Measurements from ENCODE around the gene KIAA0825.

The KIAA0825 gene

DNA sequence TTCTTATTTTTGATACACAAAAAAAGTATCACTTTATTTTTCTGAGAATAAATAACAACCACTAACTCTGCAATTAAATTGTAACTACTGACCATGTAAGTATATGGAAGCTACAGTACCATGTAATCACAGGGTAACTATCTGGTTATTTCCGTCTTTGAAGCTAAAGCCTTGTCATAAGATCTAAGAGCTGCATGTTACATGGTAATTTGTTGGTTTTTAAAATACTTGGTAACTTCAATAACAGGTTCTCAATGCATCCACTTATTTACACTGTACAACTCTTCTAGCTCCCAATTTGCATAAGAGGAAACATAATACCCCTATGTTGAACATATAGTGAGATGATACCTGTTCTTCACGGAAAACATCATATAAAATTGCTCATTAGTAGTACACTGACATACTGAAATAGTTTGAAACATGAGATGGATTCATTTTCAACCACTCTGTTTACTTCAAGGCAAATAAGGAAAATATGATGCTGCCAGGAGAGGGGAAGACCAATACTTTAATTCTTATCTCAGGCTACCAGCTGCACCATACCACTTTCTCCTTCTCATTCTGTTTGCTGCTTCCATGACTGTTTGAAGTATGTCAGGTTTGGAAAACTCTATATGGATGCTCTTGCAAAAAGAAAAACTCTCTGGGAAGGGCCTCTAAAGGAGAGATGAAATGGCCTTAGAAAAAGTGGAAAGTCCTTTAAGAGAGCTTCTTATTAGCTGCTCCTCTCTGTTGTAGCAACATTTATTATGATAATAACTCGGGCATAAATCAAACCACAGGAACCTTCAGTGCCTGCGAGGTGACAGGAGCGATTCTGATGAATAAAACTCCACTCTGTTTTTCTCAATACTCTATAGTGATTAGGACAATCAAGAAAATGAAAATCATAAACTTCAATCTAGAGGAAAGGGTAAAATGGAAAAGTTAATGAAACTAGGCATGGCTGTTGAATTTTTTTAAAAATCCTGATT lies 150.2 kb downstream of the KIAA0825 start:
- in situ Hi-C loops (cut with HindIII; ENCODE audit: low pct_ligation_motif_present, low pct_unique_long_range_greater_than_20kb, low sequenced_read_pairs) = no loop called here
- no peak for DNase-seq

DNA sequence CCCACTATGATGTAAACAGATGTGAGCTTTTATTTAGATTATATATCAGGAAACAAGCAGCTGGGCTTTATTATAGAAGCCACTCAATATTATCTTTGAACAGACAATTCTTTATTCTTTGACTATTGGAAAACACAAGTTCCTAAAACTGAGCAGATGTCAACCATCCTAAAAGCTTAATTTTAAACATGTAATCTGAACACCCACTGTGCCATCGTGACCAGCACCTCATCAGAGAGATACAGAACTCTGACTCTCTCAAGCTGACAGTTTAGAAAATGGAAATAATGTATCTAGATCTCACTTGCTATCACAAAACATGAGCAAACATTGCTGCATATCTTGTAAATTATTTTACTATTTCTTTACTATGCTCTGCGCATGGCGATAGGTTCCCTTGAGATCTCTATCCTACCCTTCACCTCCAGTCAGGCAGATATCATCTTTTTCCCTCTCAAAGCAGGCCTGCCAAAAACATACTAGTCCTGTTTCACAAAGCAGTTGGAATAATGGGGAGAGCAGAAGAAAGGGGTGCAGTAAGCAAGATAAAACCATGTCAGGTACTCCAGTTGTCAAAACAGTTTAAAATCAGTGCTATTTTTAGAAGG lies 151.0 kb downstream of the KIAA0825 start:
- in situ Hi-C loops (cut with HindIII; ENCODE audit: low pct_ligation_motif_present, low pct_unique_long_range_greater_than_20kb, low sequenced_read_pairs) = no loop called here
- no peak for DNase-seq

DNA sequence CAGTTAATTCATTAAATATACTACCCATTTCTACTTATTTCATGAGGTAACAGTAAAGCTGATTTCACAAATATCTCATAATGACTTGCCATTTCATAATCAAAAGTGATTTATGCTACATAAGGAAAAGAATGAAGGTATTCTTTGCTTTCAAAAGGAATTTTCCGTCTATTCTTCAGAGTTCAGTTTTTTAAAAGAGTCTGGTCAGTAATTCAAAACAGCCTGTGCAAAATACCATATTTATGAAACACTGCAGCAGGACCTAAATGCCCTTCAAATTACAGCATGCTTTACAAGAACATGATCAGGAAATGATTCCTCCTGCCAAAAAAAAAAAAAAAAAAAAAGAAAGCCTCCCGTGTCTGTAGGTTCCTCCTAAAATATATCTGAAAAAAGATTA lies 154.7 kb downstream of the KIAA0825 start:
- no peak for DNase-seq
- in situ Hi-C loops (cut with HindIII; ENCODE audit: low pct_ligation_motif_present, low pct_unique_long_range_greater_than_20kb, low sequenced_read_pairs) = no loop called here

DNA sequence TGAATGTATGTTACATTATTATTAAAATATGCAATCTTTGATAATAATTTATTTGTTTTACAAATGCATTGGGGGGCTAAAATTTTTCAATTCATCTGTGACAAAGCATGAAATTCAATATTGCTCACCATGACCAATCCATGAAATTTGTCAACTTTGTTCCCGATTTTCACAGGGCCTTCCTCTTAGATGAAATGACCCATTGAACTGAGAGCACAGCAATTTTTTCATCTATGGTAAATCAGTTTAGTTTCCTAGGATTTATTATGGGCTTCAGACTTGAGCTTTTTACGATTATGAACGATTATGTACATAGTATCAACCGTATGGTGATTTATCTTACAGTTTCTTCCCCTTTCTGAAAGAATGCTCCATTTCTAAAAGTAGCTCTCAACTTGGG lies 157.3 kb downstream of the KIAA0825 start:
- DNase-seq = no peak
- in situ Hi-C loops (cut with HindIII; ENCODE audit: low pct_ligation_motif_present, low pct_unique_long_range_greater_than_20kb, low sequenced_read_pairs) = no loop called here

DNA sequence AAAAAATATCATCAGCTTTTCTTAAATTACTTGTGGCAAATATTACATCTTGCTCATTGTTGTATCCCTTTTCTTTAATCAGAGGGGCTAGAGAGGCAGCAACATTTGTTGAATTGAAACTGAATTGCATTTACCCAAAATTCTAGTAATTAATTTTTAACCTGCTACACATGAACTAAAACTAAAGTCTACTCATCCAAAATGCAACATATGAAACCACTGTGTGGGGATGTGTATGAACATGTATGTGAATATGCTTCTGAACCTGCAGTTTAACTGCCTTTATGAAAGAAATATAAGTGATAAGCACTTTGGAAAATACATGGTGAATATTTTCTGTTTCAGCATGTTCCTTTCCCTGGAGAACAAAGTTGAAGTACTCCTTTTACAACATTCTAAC lies 158.5 kb downstream of the KIAA0825 start:
- DNase-seq = no peak
- in situ Hi-C loops (cut with HindIII; ENCODE audit: low pct_ligation_motif_present, low pct_unique_long_range_greater_than_20kb, low sequenced_read_pairs) = no loop called here

DNA sequence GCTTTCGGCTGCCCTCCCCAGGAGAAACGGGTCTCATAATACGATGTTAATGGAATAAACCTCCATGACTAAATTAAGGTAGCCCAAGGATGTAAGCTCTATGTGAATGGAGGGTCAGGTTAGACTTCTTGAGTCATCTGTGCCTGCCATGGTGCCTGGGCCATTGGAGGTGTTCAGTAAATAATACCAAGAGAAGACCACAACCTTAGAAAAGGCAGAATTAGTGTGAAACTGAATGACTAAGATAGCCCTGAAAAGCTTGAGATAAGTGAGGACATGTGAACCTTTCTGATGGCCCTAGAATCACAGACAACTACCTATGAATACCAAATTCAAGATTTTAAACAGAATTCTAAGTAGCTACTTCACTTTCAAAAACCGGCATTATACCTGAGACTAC lies 160.6 kb downstream of the KIAA0825 start:
- in situ Hi-C loops (cut with HindIII; ENCODE audit: low pct_ligation_motif_present, low pct_unique_long_range_greater_than_20kb, low sequenced_read_pairs) = no loop called here
- no peak for DNase-seq

DNA sequence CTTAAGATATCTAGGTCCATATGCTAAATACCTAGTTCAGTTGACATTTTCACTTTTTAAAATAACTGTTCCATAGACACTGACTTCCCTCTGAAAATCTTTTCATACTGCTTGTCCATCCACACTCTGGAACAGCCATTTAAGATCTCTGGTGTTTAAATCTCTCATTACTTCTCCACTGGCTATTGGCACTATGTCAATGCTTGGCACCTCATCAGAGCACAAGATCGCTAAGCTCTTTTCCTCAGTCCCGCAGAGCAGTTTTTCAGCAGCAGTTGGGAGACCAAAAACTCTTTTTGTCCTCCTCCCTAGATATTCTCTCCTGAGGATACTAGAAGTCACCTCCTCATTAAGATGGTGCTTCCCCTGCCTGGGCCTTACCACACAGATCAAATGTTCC lies 172.7 kb downstream of the KIAA0825 start:
- no peak for DNase-seq
- in situ Hi-C loops (cut with HindIII; ENCODE audit: low pct_ligation_motif_present, low pct_unique_long_range_greater_than_20kb, low sequenced_read_pairs) = no loop called here

DNA sequence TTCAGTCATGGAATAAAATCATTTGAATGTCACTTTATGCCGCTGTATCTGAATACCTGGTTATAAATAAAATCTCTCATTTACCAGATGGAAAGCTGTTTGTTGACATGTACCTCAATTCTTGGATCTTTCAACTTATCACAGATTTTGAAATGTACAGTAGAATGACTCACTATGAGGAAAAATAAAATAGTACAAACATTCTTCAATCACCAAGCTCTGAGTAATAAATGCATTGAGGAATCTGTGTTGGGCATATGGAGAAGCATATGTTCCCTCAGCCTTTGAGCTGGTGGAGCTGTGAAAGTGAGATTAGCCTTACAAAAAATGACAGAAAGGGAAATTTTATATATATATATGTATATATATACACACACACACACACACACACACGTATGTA lies 175.4 kb downstream of the KIAA0825 start:
- DNase-seq = no peak
- in situ Hi-C loops (cut with HindIII; ENCODE audit: low pct_ligation_motif_present, low pct_unique_long_range_greater_than_20kb, low sequenced_read_pairs) = no loop called here

DNA sequence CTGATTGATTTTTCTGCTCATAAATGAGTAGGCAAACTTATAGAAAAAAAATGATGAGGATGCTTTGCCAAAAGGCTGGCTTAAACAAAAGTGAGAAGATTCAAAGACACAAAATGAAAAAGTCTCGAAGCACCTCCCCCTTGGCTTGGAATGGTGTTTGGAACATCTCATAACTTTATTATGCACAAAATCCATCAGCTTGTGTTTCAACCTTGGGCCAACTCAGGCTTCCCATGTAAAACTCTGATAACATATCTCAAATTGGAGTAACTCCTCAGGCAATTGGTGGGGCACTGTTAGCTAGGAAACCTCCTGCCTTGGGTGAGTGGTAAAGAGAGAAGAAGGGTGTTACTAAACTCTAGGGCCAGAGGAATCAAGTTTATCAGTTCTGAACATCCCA lies 176.3 kb downstream of the KIAA0825 start:
- in situ Hi-C loops (cut with HindIII; ENCODE audit: low pct_ligation_motif_present, low pct_unique_long_range_greater_than_20kb, low sequenced_read_pairs) = no loop called here
- DNase-seq = no peak

DNA sequence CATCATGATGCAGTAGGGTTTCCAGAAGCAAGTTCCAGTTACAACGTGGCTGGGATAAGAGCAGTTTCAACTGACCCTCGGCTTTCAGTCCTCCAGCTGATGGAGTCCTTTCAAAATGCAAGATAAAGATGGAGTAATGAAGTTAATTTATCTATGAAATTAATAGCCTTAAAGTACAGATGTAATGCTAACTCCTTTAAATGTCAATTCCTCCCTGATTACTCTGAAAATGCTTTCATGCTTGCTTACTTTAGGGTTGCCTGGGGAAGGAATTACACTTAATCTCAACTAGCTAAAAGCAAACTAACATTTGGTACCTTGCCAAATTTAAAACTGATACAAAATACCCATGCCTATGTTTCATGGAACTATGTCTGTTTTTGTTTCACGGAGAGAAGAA lies 178.4 kb downstream of the KIAA0825 start:
- in situ Hi-C loops (cut with HindIII; ENCODE audit: low pct_ligation_motif_present, low pct_unique_long_range_greater_than_20kb, low sequenced_read_pairs) = no loop called here
- no peak for DNase-seq

DNA sequence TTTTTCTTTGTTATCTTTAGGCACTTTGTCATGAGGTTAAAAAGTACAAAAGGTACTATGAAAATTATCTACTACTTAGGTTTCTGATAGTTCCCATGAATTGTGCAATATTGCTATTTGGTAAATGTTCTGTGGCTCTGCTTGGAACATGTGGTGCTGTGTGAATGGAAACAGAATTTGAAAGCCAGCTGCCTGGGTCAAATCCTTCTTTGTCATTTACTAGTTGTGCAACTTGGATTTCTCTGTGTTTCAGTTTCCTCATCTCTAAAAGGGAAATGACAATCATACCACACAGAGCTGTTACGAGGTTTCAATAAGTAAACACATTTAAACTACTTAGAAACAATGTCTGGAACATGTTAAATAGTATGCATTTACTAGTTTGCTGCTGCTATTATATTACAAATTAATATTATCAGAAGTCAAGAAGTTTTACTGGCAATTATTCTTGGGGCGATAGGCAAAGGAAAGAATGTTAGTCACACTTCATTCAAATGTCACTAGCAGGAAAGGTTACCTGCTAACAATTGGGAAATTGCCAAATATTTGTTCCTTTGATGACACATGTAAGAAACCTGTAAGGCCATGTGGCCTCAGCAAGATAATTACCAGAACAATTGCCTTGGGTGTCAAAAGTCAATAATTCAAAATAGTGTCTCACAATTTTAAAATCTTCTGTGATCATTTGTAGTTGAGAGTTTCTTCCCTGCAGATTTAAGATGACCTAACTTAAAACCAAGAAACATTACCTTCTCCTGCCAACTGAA lies 184.8 kb downstream of the KIAA0825 start:
- in situ Hi-C loops (cut with HindIII; ENCODE audit: low pct_ligation_motif_present, low pct_unique_long_range_greater_than_20kb, low sequenced_read_pairs) = no loop called here
- no peak for DNase-seq

DNA sequence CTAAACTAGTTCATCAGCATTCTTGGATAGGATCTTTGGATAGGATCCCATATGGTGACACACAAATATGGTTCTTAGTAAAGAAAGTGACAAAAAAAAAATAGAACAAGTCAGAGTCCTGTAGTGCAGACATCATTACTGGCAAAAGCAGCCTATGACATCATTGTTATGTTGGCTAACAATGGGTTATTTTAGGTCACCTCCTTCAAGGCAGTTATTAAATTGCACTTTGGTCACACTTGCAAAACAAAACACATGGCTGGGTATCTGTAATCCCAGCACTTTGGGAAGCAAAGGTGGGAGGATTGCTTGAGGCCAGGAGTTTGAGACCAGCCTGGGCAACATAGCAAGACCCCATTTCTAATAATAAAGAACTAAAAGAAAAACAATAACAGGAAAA lies 185.9 kb downstream of the KIAA0825 start:
- DNase-seq = no peak

DNA sequence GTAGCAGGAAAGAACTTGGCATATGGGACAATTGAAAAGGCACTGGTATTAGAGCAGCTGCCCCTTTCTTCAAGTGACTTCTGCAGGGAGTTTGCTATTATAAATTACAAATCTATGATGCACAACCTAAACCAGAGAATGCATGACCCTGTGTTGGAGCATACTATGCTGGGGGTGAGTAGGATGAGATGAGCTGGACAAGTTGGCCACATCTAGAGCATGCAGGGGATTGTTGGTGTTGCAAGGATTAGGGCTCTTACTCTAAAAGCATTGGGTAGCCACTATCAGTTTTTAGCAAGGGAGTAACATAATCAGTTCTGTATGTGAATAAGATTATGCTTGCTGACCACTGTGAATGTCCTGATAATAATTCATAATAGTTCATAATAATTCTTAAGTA lies 186.7 kb downstream of the KIAA0825 start:
- in situ Hi-C loops (cut with HindIII; ENCODE audit: low pct_ligation_motif_present, low pct_unique_long_range_greater_than_20kb, low sequenced_read_pairs) = no loop called here
- DNase-seq = no peak

More for the DNA sequence above, 185.9 kb downstream of the KIAA0825 start:
- in situ Hi-C loops (cut with HindIII; ENCODE audit: low pct_ligation_motif_present, low pct_unique_long_range_greater_than_20kb, low sequenced_read_pairs) = no loop called here

DNA sequence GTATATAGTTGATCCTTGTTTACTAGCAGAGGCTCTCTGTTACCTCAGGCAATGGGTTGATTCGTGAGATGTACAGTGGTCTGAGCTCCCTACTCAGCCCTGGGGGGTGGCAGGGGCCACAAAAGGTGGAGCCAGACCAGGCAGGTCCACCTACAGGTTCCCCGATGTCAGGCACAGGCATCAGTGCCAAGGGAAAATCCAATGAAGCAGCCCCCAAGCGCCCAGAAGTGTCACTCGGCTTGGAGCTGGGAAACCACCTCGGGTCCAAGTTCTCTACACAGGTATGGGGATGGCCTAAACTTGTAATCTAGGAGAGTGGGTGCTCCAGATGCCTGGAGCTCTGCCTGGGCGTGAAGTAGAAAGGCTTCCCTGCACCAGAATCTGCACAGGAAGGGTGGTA lies 188.8 kb downstream of the KIAA0825 start:
- DNase-seq = no peak
- in situ Hi-C loops (cut with HindIII; ENCODE audit: low pct_ligation_motif_present, low pct_unique_long_range_greater_than_20kb, low sequenced_read_pairs) = no loop called here

DNA sequence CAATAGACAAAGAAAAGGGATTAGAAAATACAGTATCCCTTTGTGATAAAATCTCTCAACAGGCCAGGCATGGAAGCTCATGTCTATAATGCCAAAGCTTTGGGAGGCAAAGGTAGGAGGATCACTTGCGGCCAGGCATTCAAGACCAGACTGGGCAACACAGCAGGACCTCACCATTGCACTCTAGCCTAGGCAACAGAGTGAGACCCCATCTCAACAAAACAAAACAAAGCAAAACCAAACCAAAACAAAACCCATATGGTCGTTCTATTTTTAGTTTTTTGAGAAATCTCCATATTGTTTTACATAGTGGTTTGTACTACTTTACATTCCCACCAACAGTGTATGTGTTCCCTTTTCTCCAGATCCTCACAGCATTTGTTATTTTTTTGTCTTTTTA lies 193.0 kb downstream of the KIAA0825 start:
- DNase-seq = no peak
- in situ Hi-C loops (cut with HindIII; ENCODE audit: low pct_ligation_motif_present, low pct_unique_long_range_greater_than_20kb, low sequenced_read_pairs) = no loop called here

DNA sequence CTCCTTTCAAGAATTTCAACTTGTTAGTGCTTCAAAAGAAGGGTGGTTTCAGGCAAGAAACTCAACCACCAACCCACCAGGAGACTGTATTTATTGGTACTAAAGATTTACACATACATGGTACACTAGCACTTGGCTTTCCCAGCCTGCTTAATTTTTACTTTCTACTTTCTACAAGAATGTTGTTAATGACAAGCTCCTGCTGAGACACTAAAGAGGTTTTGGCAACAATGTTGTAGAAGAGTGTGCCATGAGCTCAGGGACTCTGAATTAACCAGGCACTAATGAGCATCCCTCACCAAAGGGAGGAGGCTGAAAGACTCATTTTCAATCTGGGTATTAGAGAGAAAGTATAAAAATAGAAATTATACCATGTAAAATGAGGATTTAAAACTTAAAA lies 195.0 kb downstream of the KIAA0825 start:
- in situ Hi-C loops (cut with HindIII; ENCODE audit: low pct_ligation_motif_present, low pct_unique_long_range_greater_than_20kb, low sequenced_read_pairs) = no loop called here

DNA sequence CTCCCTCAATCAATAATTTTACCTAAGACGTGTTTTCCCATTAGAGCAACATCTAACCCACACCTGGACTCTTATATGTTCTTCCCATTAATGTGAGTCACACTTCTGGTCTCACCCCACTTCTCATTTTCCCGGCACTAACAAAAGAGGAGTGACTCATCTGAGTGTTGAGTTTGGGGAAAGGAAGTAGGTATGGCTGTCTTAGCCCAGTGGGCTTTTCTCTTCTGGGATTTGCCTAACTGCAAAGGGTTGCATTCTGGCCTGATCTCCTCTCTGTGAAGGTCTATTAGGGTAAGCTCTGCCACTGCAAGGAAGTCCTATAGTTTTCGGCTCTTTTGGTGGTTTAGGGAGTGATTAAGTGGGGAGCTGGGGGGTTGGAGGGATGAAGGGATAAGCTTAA lies 195.6 kb downstream of the KIAA0825 start:
- peak; percentile 17 for DNase-seq

More for the DNA sequence above, 195.0 kb downstream of the KIAA0825 start:
- DNase-seq = no peak

DNA sequence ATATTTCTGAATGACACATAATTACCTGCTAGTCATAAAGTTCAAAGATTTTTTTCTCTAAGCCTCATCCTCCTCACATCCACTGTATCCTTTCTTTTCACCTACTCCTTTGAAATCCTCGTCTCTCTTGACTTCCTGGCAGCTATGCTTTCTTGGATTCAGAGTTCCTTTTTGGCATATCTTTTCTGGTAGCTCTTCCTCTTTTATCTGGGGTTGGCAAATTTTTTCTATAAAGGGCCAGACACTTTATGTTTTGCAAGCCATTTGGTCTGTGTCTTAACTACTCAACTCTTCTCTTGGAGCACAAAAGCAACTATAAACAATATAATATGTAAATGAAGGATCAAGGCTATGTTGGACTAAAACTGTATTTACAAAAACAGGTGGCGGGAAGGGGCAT lies 197.5 kb downstream of the KIAA0825 start:
- in situ Hi-C loops (cut with HindIII; ENCODE audit: low pct_ligation_motif_present, low pct_unique_long_range_greater_than_20kb, low sequenced_read_pairs) = no loop called here

More for the DNA sequence above, 195.6 kb downstream of the KIAA0825 start:
- in situ Hi-C loops (cut with HindIII; ENCODE audit: low pct_ligation_motif_present, low pct_unique_long_range_greater_than_20kb, low sequenced_read_pairs) = no loop called here

DNA sequence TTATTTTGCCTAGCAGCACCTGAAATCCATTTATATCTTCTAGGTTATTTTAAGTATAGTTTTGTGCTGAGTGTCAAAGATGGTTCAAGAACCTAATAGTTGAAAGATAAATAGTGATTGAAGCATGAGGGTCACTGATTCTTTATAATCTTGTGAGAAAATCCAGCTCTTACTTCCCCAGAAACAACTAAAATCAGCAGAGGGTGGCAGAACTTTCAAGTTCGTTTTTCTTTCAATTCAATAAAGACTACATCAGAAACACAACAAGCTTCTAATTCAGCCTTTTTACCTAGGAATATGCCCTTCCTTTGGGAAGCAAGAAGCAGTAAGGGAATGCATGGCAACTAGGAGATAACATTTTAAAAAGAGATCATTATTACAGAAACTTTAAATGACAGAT lies 202.6 kb downstream of the KIAA0825 start:
- DNase-seq = no peak
- in situ Hi-C loops (cut with HindIII; ENCODE audit: low pct_ligation_motif_present, low pct_unique_long_range_greater_than_20kb, low sequenced_read_pairs) = no loop called here

More for the DNA sequence above, 197.5 kb downstream of the KIAA0825 start:
- DNase-seq = no peak

Measured in ACHN (cell line).